ENCODE data around the gene RNF20.

GRCh38 chr9:101585740-101586139 is 52.1 kb downstream of the RNF20 start:
- TF ChIP-seq, protein P1, sequence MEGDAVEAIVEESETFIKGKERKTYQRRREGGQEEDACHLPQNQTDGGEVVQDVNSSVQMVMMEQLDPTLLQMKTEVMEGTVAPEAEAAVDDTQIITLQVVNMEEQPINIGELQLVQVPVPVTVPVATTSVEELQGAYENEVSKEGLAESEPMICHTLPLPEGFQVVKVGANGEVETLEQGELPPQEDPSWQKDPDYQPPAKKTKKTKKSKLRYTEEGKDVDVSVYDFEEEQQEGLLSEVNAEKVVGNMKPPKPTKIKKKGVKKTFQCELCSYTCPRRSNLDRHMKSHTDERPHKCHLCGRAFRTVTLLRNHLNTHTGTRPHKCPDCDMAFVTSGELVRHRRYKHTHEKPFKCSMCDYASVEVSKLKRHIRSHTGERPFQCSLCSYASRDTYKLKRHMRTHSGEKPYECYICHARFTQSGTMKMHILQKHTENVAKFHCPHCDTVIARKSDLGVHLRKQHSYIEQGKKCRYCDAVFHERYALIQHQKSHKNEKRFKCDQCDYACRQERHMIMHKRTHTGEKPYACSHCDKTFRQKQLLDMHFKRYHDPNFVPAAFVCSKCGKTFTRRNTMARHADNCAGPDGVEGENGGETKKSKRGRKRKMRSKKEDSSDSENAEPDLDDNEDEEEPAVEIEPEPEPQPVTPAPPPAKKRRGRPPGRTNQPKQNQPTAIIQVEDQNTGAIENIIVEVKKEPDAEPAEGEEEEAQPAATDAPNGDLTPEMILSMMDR (IDR thresholded peaks at IDR 0.05; ENCODE audit: insufficient read depth, low read length, poor library complexity, severe bottlenecking): no peak
- TF ChIP-seq EZH2phosphoT487 (conservative IDR thresholded peaks at IDR 0.05; ENCODE audit: low read length): no peak

All from SU-DHL-6 (cell line).